Effector memory CD4-positive, alpha-beta T cell (primary cell): ENCODE results near the gene MAIP1.

Source experiments
- DNase-seq, 3 donors: peaks; one replicate each; pipeline ENCODE4 v3.0.0-alpha.2; 2020
- H3K27ac ChIP-seq: 2 replicates; pipeline ENCODE4 v1.7.0; 2013; ENCODE audit warnings: mild to moderate bottlenecking, low read length, moderate library complexity; ENCODE audit not compliant: insufficient read depth, poor library complexity, severe bottlenecking
- H3K27me3 ChIP-seq: replicated peaks from 2 replicates; pipeline ENCODE4 v1.7.0; 2013; ENCODE audit warnings: mild to moderate bottlenecking, low read length; ENCODE audit not compliant: insufficient read depth, control insufficient read depth, poor library complexity, severe bottlenecking
- H3K36me3 ChIP-seq: 2 replicates; pipeline ENCODE4 v1.7.0; 2013; ENCODE audit warnings: mild to moderate bottlenecking, low read length, moderate library complexity; ENCODE audit not compliant: control insufficient read depth, insufficient read depth
- H3K4me1 ChIP-seq: 2 replicates; pipeline ENCODE4 v1.7.0; 2013; ENCODE audit warnings: low read length, mild to moderate bottlenecking; ENCODE audit not compliant: control insufficient read depth, insufficient read depth, poor library complexity, severe bottlenecking
- H3K4me3 ChIP-seq: 2 replicates; pipeline ENCODE4 v1.7.0; 2013; ENCODE audit warnings: low read length, low read depth, mild to moderate bottlenecking; ENCODE audit not compliant: insufficient read depth, poor library complexity, severe bottlenecking
- H3K9me3 ChIP-seq: 2 replicates; pipeline ENCODE4 v1.7.0; 2013; ENCODE audit warnings: mild to moderate bottlenecking, low read length, moderate library complexity; ENCODE audit not compliant: control insufficient read depth

The MAIP1 gene

GRCh38 chr2:199985625-199986207 lies 30.3 kb downstream of the MAIP1 start:
- Histone ChIP-seq H3K9me3 (no peaks in the 10 kb centered on the region), H3K36me3 (no peaks in the 10 kb centered on the region), H3K4me3 (no peak overlapping the region), H3K4me1 (no peaks in the 10 kb centered on the region), H3K27me3 (no peaks in the 10 kb centered on the region), H3K27ac (no peak overlapping the region)
- DNase-seq = peak in 2 of 3 donors; percentile 2 to 10

GRCh38 chr2:199987586-199987985 lies 32.2 kb downstream of the MAIP1 start:
- H3K4me3 ChIP-seq = no peak overlapping the region
- no peaks in the 10 kb centered on the region for H3K27me3 ChIP-seq
- H3K9me3 ChIP-seq = no peaks in the 10 kb centered on the region
- H3K36me3 ChIP-seq = no peaks in the 10 kb centered on the region
- no peak for DNase-seq
- no peak overlapping the region for H3K27ac ChIP-seq
- no peaks in the 10 kb centered on the region for H3K4me1 ChIP-seq

- DNase-seq = no peak
- no peaks in the 10 kb centered on the region for H3K27me3 ChIP-seq
- no peaks in the 10 kb centered on the region for H3K36me3 ChIP-seq
- H3K4me3 ChIP-seq = no peak overlapping the region
- no peaks in the 10 kb centered on the region for H3K4me1 ChIP-seq
- H3K27ac ChIP-seq = no peak overlapping the region
- H3K9me3 ChIP-seq = no peaks in the 10 kb centered on the region
Measured at GRCh38 chr2:199988151-199988550, 32.8 kb downstream of the MAIP1 start.

- Histone ChIP-seq H3K27ac (no peak overlapping the region), H3K9me3 (no peaks in the 10 kb centered on the region), H3K4me1 (no peaks in the 10 kb centered on the region)
Measured at GRCh38 chr2:199989822-199990221, 34.4 kb downstream of the MAIP1 start.

GRCh38 chr2:199991691-199992090 lies 36.3 kb downstream of the MAIP1 start:
- no peak overlapping the region for H3K27ac ChIP-seq
- H3K36me3 ChIP-seq = no peaks in the 10 kb centered on the region
- H3K27me3 ChIP-seq = no peaks in the 10 kb centered on the region
- no peak overlapping the region for H3K4me3 ChIP-seq
- H3K9me3 ChIP-seq = no peaks in the 10 kb centered on the region
- no peak for DNase-seq
- no peaks in the 10 kb centered on the region for H3K4me1 ChIP-seq

More at GRCh38 chr2:199989822-199990221, 34.4 kb downstream of the MAIP1 start:
- Histone ChIP-seq H3K27me3 (no peaks in the 10 kb centered on the region), H3K36me3 (no peaks in the 10 kb centered on the region), H3K4me3 (no peak overlapping the region)
- no peak for DNase-seq

- H3K36me3 ChIP-seq = no peaks in the 10 kb centered on the region
- H3K4me1 ChIP-seq = no peaks in the 10 kb centered on the region
- no peak overlapping the region for H3K27ac ChIP-seq
- H3K27me3 ChIP-seq = no peaks in the 10 kb centered on the region
- H3K4me3 ChIP-seq = no peak overlapping the region
- DNase-seq = no peak
- no peaks in the 10 kb centered on the region for H3K9me3 ChIP-seq
Measured at GRCh38 chr2:199992296-199992695, 36.9 kb downstream of the MAIP1 start.

GRCh38 chr2:199994371-199994770 lies 39.0 kb downstream of the MAIP1 start:
- Histone ChIP-seq H3K9me3 (no peaks in the 10 kb centered on the region), H3K27ac (no peak overlapping the region)
- no peak for DNase-seq

GRCh38 chr2:199994896-199995295 lies 39.5 kb downstream of the MAIP1 start:
- Histone ChIP-seq H3K9me3 (no peaks in the 10 kb centered on the region), H3K4me1 (no peaks in the 10 kb centered on the region), H3K27me3 (no peaks in the 10 kb centered on the region), H3K4me3 (no peak overlapping the region), H3K27ac (no peak overlapping the region), H3K36me3 (no peaks in the 10 kb centered on the region)
- no peak for DNase-seq

More at GRCh38 chr2:199994371-199994770, 39.0 kb downstream of the MAIP1 start:
- no peak overlapping the region for H3K4me3 ChIP-seq
- H3K36me3 ChIP-seq = no peaks in the 10 kb centered on the region
- H3K27me3 ChIP-seq = no peaks in the 10 kb centered on the region
- no peaks in the 10 kb centered on the region for H3K4me1 ChIP-seq

GRCh38 chr2:199997296-199997695 lies 41.9 kb downstream of the MAIP1 start:
- Histone ChIP-seq H3K36me3 (no peaks in the 10 kb centered on the region), H3K27ac (no peak overlapping the region), H3K27me3 (no peaks in the 10 kb centered on the region), H3K4me1 (no peaks in the 10 kb centered on the region), H3K4me3 (no peak overlapping the region), H3K9me3 (no peaks in the 10 kb centered on the region)
- DNase-seq = no peak

GRCh38 chr2:199999166-199999565 lies 43.8 kb downstream of the MAIP1 start:
- Histone ChIP-seq H3K27me3 (no peaks in the 10 kb centered on the region), H3K9me3 (no peaks in the 10 kb centered on the region), H3K27ac (no peak overlapping the region), H3K4me1 (no peaks in the 10 kb centered on the region), H3K4me3 (no peak overlapping the region), H3K36me3 (no peaks in the 10 kb centered on the region)
- DNase-seq = no peak
